Testis (tissue), 3 donors: ENCODE data around the gene C11orf98. TPM values are rescaled to one million over a fixed set of nuclear protein-coding genes. Genes with fewer than 3 reads are reported as not detected.
"Not testable (repeated sequence)": the region's sequence is repeated elsewhere in the genome, so short reads cannot be mapped to it uniquely, and the experiment has no call there.

Experiments used
- DNase-seq: peaks from one replicate; pipeline ENCODE4 v3.0.0-alpha.2; 2019
- H3K27ac ChIP-seq, 2 donors: fragments of 200-600 bp; sonication (generic); one replicate each; pipeline ENCODE4 v1.5.1; 2019
- H3K27me3 ChIP-seq: fragments of 200-600 bp; sonication (generic); one replicate; pipeline ENCODE4 v1.5.1; 2019
- H3K36me3 ChIP-seq: fragments of 200-600 bp; sonication (generic); one replicate; pipeline ENCODE4 v1.5.1; 2017; ENCODE audit warnings: low read depth; ENCODE audit errors: missing control alignments
- H3K4me1 ChIP-seq: fragments of 200-600 bp; sonication (generic); one replicate; pipeline ENCODE4 v1.5.1; 2019
- H3K4me3 ChIP-seq, 2 donors: fragments of 200-600 bp; sonication (generic); one replicate each; pipeline ENCODE4 v1.5.1; 2017 to 2019
- H3K9me3 ChIP-seq: fragments of 200-600 bp; sonication (generic); one replicate; pipeline ENCODE4 v1.5.1; 2017
- POLR2A ChIP-seq: fragments of 450-650 bp; IDR thresholded peaks from one replicate; pipeline ENCODE4 v1.6.1; 2017; ENCODE audit warnings: antibody characterized with exemption, mild to moderate bottlenecking, moderate library complexity
- WGBS, 2 donors: methylation state at CpG; one replicate each; pipeline ENCODE4 v1.1.5; 2018; 5-methylcytosine and 5-hydroxymethylcytosine counted together
- intact Hi-C: fragments of 100-400 bp; cut with DNase I; formaldehyde crosslinking; loops from one replicate; pipeline ENCODE4 v1.15.1; 2023; ENCODE audit warnings: low total_unique reads
- polyA plus RNA-seq: library from polyadenylated mRNA; stranded (reverse); fragments of 350-450 nt; fragmentation: Illumina TruSeq; extraction: RNeasy Lipid Tissue Mini Kit (QIAGEN cat#74804); gene quantifications from one replicate; pipeline ENCODE4 v1.2.3, GENCODE V29; 2014; ENCODE audit warnings: low read depth, low replicate concordance; ENCODE audit not compliant: insufficient read depth
- total RNA-seq, 2 donors: library from RNA; depleted of rRNA; stranded (reverse); fragments of >200 nt; gene quantifications; one replicate each; pipeline ENCODE4 v1.2.3, GENCODE V29; 2016
- TF ChIP-seq, protein P1 (sequence below), 3 experiments: fragments of 450-650 bp in 2 of 3; fragments of 200-600 bp in 1 of 3; sonication (generic) in 1 of 3; IDR thresholded peaks; one replicate each; pipeline ENCODE4 v1.5.1; 2016 to 2019; ENCODE audit warnings: antibody characterized with exemption in 3 of 3, mild to moderate bottlenecking in 2 of 3, moderate library complexity in 1 of 3

C11orf98 gene
- total and polyA plus RNA-seq, 3 donors from 2014 or later: 39.3 to 100 (median 62.8) TPM

DNA sequence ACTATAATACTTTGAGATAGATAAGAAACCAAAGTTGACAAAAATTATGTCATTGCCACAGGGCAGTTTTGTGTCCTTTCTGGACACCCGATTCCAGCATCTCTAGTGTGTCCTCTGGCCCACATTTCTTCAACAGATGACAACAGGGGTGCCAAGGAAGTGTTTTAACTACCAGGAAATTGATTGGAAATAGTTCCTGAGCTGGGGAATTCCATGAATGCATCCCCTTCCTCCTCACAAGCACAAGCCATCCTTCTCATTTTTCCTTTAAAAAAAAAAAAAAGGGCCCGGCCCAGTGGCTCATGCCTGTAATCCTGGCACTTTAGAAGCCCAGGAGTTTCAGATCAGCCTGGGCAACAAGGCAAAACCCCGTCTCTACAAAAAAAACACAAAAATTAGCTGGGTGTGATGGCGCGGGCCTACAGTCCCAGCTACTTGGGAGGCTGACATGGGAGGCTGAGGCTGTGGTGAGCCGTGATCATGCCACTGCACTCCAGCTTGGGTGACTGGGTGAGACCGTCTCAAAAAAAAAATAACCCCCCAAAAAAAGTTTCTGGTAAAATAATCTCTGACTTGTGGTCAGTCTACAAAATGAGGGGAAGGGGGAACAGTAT lies 42.4 kb downstream of the C11orf98 start:
- peaks cover 7% of the 10 kb centered on the region for H3K4me1 ChIP-seq
- H3K36me3 ChIP-seq: no peaks in the 10 kb centered on the region
- intact Hi-C loops: no loop called here
- no peaks in the 10 kb centered on the region for H3K9me3 ChIP-seq
- whole genome bisulfite sequencing, 2 donors: 67 to 86% methylated on average over 7 of the region's 7 CpGs
- no peaks in the 10 kb centered on the region for H3K27me3 ChIP-seq
- TF ChIP-seq, protein P1, sequence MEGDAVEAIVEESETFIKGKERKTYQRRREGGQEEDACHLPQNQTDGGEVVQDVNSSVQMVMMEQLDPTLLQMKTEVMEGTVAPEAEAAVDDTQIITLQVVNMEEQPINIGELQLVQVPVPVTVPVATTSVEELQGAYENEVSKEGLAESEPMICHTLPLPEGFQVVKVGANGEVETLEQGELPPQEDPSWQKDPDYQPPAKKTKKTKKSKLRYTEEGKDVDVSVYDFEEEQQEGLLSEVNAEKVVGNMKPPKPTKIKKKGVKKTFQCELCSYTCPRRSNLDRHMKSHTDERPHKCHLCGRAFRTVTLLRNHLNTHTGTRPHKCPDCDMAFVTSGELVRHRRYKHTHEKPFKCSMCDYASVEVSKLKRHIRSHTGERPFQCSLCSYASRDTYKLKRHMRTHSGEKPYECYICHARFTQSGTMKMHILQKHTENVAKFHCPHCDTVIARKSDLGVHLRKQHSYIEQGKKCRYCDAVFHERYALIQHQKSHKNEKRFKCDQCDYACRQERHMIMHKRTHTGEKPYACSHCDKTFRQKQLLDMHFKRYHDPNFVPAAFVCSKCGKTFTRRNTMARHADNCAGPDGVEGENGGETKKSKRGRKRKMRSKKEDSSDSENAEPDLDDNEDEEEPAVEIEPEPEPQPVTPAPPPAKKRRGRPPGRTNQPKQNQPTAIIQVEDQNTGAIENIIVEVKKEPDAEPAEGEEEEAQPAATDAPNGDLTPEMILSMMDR (IDR thresholded peaks at IDR 0.05): no peak
- TF ChIP-seq POLR2A: no peak
- H3K27ac ChIP-seq: peak overlapping the region; percentile 81 to 84
- no peak for DNase-seq
- H3K4me3 ChIP-seq: peak overlapping the region; percentile 79 to 94

DNA sequence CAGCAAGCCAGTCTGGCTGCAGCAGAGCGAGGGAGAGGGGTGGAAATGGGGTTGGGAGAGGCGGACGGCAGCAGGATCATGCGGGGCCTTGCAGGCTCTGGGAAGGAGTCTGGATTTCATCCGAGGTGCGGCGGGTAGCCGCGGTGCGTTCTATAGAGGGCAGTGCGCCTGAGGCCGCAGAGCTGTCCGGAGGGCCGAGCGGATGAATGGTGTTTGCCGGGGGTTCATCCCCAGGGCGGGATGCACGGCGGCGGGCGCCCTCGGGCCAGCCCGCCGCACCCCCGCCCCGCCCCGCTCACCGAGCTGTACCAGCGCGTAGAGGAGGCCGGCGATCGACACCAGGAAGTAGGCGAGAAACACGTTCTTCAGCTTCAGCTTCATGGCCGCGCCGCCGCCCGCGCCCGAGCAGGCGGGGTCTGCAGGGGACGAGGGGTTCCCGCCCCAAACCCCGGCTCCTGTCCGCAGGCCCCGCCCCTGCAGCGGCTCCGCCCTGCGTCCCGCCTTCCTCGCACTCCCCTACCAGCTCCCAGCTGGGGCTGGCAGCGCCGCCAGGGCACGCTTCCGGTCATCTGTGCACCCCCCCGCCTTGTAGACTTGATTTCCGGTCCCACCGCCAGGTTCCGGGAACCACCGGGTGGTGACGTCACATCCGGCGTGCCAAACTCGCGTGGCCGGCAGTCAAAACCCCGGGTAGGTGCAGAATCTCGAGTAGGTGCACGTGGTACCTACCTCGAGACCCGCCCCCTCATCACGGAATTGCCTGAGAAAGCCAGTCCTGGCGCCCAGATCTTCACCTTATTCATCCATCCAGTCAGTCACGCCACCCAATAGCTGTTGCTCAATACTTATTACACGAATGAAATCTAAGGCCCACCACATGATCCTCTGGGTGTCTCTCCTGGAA lies 43.2 kb downstream of the C11orf98 start, which contains the start of gene B3GAT3:
Gene B3GAT3, minus strand, starts transcription at position 420 of the 904 bp plus-strand sequence. Its CDS starts 39 bp downstream, at position 381.
- H3K27ac ChIP-seq: peak within 1 kb of the TSS; percentile 81 to 84
- H3K4me3 ChIP-seq: peak within 1 kb of the TSS; percentile 79 to 94
- TF ChIP-seq, protein P1 (IDR thresholded peaks at IDR 0.05): peak in 2 of 3 experiments; percentile 27 to 30
- peak; percentile 20 for TF ChIP-seq POLR2A
- intact Hi-C loops: no loop called here
- no peaks in the 10 kb centered on the region for H3K9me3 ChIP-seq
- H3K36me3 ChIP-seq: no peaks in the 10 kb centered on the region
- 1% methylated on average over 18 to 76 of the region's 77 CpGs for WGBS, 2 donors
- H3K27me3 ChIP-seq: no peaks in the 10 kb centered on the region
- peaks cover 7% of the 10 kb centered on the region for H3K4me1 ChIP-seq
- peak; percentile 98 for DNase-seq

DNA sequence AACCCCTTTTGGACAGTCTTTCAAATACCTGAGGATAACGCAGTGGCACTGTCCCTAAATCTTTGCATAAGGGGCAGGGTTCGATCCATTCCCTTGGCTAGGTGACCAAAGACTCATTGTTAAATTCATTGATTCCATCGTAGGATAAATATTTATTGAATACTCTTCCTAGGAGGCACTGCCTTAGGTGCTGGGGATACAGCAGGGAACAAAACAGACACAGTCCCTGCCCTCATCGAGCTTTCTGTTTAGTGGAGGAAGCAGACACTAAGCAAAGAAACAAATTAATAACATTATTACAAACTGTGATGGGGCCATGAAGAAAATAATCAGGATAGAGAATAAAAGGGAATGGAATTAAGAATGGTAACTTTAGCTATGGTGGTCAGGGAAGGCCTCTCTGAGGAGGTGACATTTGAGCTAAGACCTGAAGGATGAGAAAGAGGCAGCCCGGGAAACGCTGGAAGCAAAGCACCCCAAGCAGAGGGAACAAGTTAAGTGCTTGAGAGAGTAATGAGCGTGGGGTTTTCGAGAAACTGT lies 43.9 kb downstream of the C11orf98 start:
- intact Hi-C loops: no loop called here
- DNase-seq: no peak
- Histone ChIP-seq H3K36me3 (no peaks in the 10 kb centered on the region), H3K4me1 (peaks cover 7% of the 10 kb centered on the region), H3K27me3 (no peaks in the 10 kb centered on the region), H3K27ac (peak overlapping the region; percentile 81 to 84), H3K9me3 (no peaks in the 10 kb centered on the region), H3K4me3 (peak overlapping the region; percentile 79 to 94)
- 21 to 23% methylated on average over 8 of the region's 8 CpGs for WGBS, 2 donors
- TF ChIP-seq, protein P1 (IDR thresholded peaks at IDR 0.05): no peak
- TF ChIP-seq POLR2A: no peak

DNA sequence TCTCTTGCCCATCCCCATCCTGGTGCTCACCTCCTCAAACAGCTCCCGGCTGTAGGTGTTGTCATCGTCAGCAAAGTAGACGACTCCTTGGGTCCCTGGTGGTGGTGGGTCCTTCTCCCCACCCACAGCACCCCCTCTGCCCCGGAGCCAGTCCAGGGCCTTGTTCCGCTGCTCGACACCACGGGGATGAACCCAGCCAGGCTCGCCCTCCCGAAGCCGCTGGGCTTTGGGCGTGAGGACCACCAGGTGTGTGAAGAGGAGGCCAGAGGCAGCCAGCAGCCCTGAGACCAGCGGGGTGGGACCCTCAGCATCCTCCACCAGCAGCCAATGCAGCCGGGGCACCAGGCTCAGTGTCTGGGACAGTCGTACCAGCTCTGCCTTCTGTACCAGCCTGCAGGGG lies 48.1 kb downstream of the C11orf98 start:
- H3K27me3 ChIP-seq, H3K9me3 ChIP-seq, H3K4me3 ChIP-seq, H3K36me3 ChIP-seq, intact Hi-C loops, H3K27ac ChIP-seq, DNase-seq: not testable (repeated sequence)
- WGBS, 2 donors: 91% methylated on average over 14 of the region's 14 CpGs; no CpG with 5 or more reads in 1 of the 2 donors
- peaks cover 12% of the 10 kb centered on the region for H3K4me1 ChIP-seq

DNA sequence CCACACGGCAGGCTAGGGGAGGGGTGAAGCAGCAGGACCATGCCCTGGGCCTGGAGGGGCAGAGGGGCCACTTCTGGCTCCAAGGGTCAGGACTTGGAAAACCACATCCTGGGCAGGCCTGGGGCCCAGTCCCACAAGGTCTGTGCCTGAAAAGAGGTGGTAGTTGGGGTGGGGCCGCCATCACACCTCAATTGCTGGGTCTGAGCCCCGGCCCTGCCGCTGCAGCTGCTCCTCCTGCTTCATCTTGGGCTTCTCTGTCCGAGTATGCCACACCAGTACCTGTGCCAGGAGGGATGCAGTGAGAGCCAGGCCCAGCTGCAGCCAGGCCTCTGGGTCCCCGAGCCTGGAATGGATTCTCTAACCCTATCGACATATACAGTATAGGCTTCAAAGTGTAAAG lies 49.5 kb downstream of the C11orf98 start:
- Histone ChIP-seq H3K36me3 (no peaks in the 10 kb centered on the region), H3K27ac (no peak overlapping the region), H3K4me1 (peaks cover 20% of the 10 kb centered on the region), H3K27me3 (no peaks in the 10 kb centered on the region), H3K4me3 (no peak overlapping the region), H3K9me3 (no peaks in the 10 kb centered on the region)
- WGBS, 2 donors: 84 to 89% methylated on average over 4 to 7 of the region's 7 CpGs
- intact Hi-C loops: no loop called here
- no peak for DNase-seq
- no peak for TF ChIP-seq POLR2A
- TF ChIP-seq, protein P1 (IDR thresholded peaks at IDR 0.05): no peak
